ENCODE measurements around the gene FLCN. TPM values are rescaled to one million over a fixed set of nuclear protein-coding genes. Genes with fewer than 3 reads are reported as not detected.
A peak's percentile ranks its signal among the peaks of the same experiment; 100 is the strongest.
"Not testable (repeated sequence)": the region's sequence is repeated elsewhere in the genome, so short reads cannot be mapped to it uniquely, and the experiment has no call there.

Gene FLCN
- total RNA-seq, 2 experiments from 2014 or later, result 48.8 to 53.1 TPM

- CTCF ChIA-PET, result no interaction called here
- H3K4me1 Mint-ChIP-seq, result peaks cover 31% of the 10 kb centered on the region
- no peaks in the 10 kb centered on the region for H3K27me3 Mint-ChIP-seq
- POLR2A ChIA-PET, result interaction anchor here (2.6 to 6.3 kb wide), 2 partner anchors 14 to 27 kb away, joined by 12 to 49 read pairs; no protein-coding TSS in a partner anchor
- no peak overlapping the region for H3K27ac Mint-ChIP-seq
- H3K4me3 Mint-ChIP-seq, result no peak overlapping the region
- no peak for DNase-seq
- H3K9me3 Mint-ChIP-seq, result no peaks in the 10 kb centered on the region
- peaks cover 23% of the 10 kb centered on the region for H3K36me3 Mint-ChIP-seq (ENCODE audit: low read depth)
These were observed 33.7 kb downstream of the FLCN start for GRCh38 chr17:17203173-17203730.

GRCh38 chr17:17201907-17202306, 35.1 kb downstream of the FLCN start:
- CTCF ChIA-PET, result no interaction called here
- Mint-ChIP-seq H3K9me3 (no peaks in the 10 kb centered on the region), H3K36me3 (ENCODE audit: low read depth) (peaks cover 26% of the 10 kb centered on the region), H3K27me3 (no peaks in the 10 kb centered on the region), H3K4me1 (peaks cover 38% of the 10 kb centered on the region), H3K27ac (no peak overlapping the region), H3K4me3 (no peak overlapping the region)
- DNase-seq, result no peak
- POLR2A ChIA-PET, result interaction anchor here (1.2 to 6.3 kb wide), 2 partner anchors 13 to 24 kb away, joined by 4 to 49 read pairs; no protein-coding TSS in a partner anchor

GRCh38 chr17:17201271-17201670, 35.7 kb downstream of the FLCN start:
- peaks cover 26% of the 10 kb centered on the region for H3K36me3 Mint-ChIP-seq (ENCODE audit: low read depth)
- CTCF ChIA-PET, result interaction anchor here (1.2 to 1.3 kb wide), 2 partner anchors 15 to 25 kb away, joined by 3 to 5 read pairs; no protein-coding TSS in a partner anchor
- H3K27me3 Mint-ChIP-seq, result no peaks in the 10 kb centered on the region
- peaks cover 37% of the 10 kb centered on the region for H3K4me1 Mint-ChIP-seq
- H3K4me3 Mint-ChIP-seq, result no peak overlapping the region
- POLR2A ChIA-PET, result interaction anchor here (1.2 kb wide), 1 partner anchor 24 kb away, joined by 4 read pairs; no protein-coding TSS in a partner anchor
- H3K27ac Mint-ChIP-seq, result peak overlapping the region; percentile 19
- DNase-seq, result no peak
- no peaks in the 10 kb centered on the region for H3K9me3 Mint-ChIP-seq

- POLR2A ChIA-PET, result interaction anchor here (1.2 kb wide), 1 partner anchor 23 kb away, joined by 4 read pairs; no protein-coding TSS in a partner anchor
- CTCF ChIA-PET, result interaction anchor here (1.2 to 1.3 kb wide), 2 partner anchors 15 to 25 kb away, joined by 3 to 5 read pairs; no protein-coding TSS in a partner anchor
- H3K27ac Mint-ChIP-seq, result peak overlapping the region; percentile 19
- no peak for DNase-seq
- H3K4me3 Mint-ChIP-seq, result no peak overlapping the region
- peaks cover 26% of the 10 kb centered on the region for H3K36me3 Mint-ChIP-seq (ENCODE audit: low read depth)
- H3K4me1 Mint-ChIP-seq, result peaks cover 36% of the 10 kb centered on the region
- H3K9me3 Mint-ChIP-seq, result no peaks in the 10 kb centered on the region
- no peaks in the 10 kb centered on the region for H3K27me3 Mint-ChIP-seq
These were observed 36.1 kb downstream of the FLCN start for GRCh38 chr17:17200831-17201230.

- ChIA-PET CTCF (interaction anchor here (1.2 to 1.3 kb wide), 2 partner anchors 14 to 24 kb away, joined by 3 to 5 read pairs; no protein-coding TSS in a partner anchor), POLR2A (no interaction called here)
- Mint-ChIP-seq H3K9me3 (no peaks in the 10 kb centered on the region), H3K36me3 (ENCODE audit: low read depth) (peaks cover 26% of the 10 kb centered on the region), H3K27ac (no peak overlapping the region), H3K4me1 (peaks cover 31% of the 10 kb centered on the region), H3K27me3 (no peaks in the 10 kb centered on the region), H3K4me3 (no peak overlapping the region)
- no peak for DNase-seq
These were observed 36.7 kb downstream of the FLCN start for GRCh38 chr17:17200311-17200710.

GRCh38 chr17:17198281-17198680, 38.7 kb downstream of the FLCN start:
- POLR2A ChIA-PET, result no interaction called here
- H3K9me3 Mint-ChIP-seq, result no peaks in the 10 kb centered on the region
- DNase-seq, result no peak
- no peaks in the 10 kb centered on the region for H3K27me3 Mint-ChIP-seq
- CTCF ChIA-PET, result interaction anchor here (0.6 kb wide), 1 partner anchor 57 kb away, joined by 3 read pairs; no protein-coding TSS in a partner anchor
- H3K4me3 Mint-ChIP-seq, result no peak overlapping the region
- H3K27ac Mint-ChIP-seq, result no peak overlapping the region
- H3K4me1 Mint-ChIP-seq, result peaks cover 11% of the 10 kb centered on the region
- peaks cover 19% of the 10 kb centered on the region for H3K36me3 Mint-ChIP-seq (ENCODE audit: low read depth)

GRCh38 chr17:17196776-17197175, 40.2 kb downstream of the FLCN start:
- Mint-ChIP-seq H3K27ac (no peak overlapping the region), H3K4me1 (peaks cover 12% of the 10 kb centered on the region), H3K27me3 (no peaks in the 10 kb centered on the region), H3K9me3 (no peaks in the 10 kb centered on the region), H3K36me3 (ENCODE audit: low read depth) (peaks cover 9% of the 10 kb centered on the region), H3K4me3 (no peak overlapping the region)
- CTCF ChIA-PET, result interaction anchor here (1.3 to 1.5 kb wide), 3 partner anchors 9 to 13 kb away, joined by 3 to 4 read pairs (median 3); partner anchors contain the start of gene PLD6
- POLR2A ChIA-PET, result interaction anchor here (0.8 to 1.3 kb wide), 4 partner anchors 9 to 17 kb away, joined by 3 read pairs; no protein-coding TSS in a partner anchor
- no peak for DNase-seq

GRCh38 chr17:17195466-17195865, 41.5 kb downstream of the FLCN start:
- CTCF ChIA-PET, result interaction anchor here (1.3 kb wide), 1 partner anchor 54 kb away, joined by 3 read pairs; no protein-coding TSS in a partner anchor
- not testable (repeated sequence) for H3K4me3 Mint-ChIP-seq; H3K27ac Mint-ChIP-seq; H3K9me3 Mint-ChIP-seq; H3K36me3 Mint-ChIP-seq (ENCODE audit: low read depth); DNase-seq; H3K27me3 Mint-ChIP-seq
- H3K4me1 Mint-ChIP-seq, result peaks cover 12% of the 10 kb centered on the region
- POLR2A ChIA-PET, result interaction anchor here (1.0 kb wide), 1 partner anchor 9 kb away, joined by 3 read pairs; no protein-coding TSS in a partner anchor

- H3K9me3 Mint-ChIP-seq, result no peaks in the 10 kb centered on the region
- peaks cover 24% of the 10 kb centered on the region for H3K36me3 Mint-ChIP-seq (ENCODE audit: low read depth)
- H3K4me1 Mint-ChIP-seq, result peaks cover 12% of the 10 kb centered on the region
- no peak overlapping the region for H3K27ac Mint-ChIP-seq
- POLR2A ChIA-PET, result interaction anchor here (1.2 to 8.0 kb wide), 5 partner anchors 9 to 14 kb away, joined by 3 to 49 read pairs (median 7); partner anchors contain the start of gene PLD6
- no peak overlapping the region for H3K4me3 Mint-ChIP-seq
- no peak for DNase-seq
- CTCF ChIA-PET, result interaction anchor here (0.7 to 2.1 kb wide), 2 partner anchors 11 to 451 kb away, joined by 4 to 7 read pairs; no protein-coding TSS in a partner anchor
- H3K27me3 Mint-ChIP-seq, result no peaks in the 10 kb centered on the region
These were observed 45.0 kb downstream of the FLCN start for GRCh38 chr17:17191961-17192381.

- ChIA-PET POLR2A (interaction anchor here (1.2 to 8.0 kb wide), 5 partner anchors 8 to 14 kb away, joined by 3 to 49 read pairs (median 7); partner anchors contain the start of gene PLD6), CTCF (interaction anchor here (1.7 to 2.1 kb wide), 2 partner anchors 10 to 12 kb away, joined by 4 to 7 read pairs; no protein-coding TSS in a partner anchor)
- Mint-ChIP-seq H3K36me3 (ENCODE audit: low read depth) (peaks cover 26% of the 10 kb centered on the region), H3K27ac (no peak overlapping the region), H3K4me3 (no peak overlapping the region), H3K9me3 (no peaks in the 10 kb centered on the region), H3K4me1 (peaks cover 15% of the 10 kb centered on the region), H3K27me3 (no peaks in the 10 kb centered on the region)
- no peak for DNase-seq
These were observed 45.6 kb downstream of the FLCN start for GRCh38 chr17:17191346-17191792.

GRCh38 chr17:17190188-17190587, 46.8 kb downstream of the FLCN start:
- ChIA-PET CTCF (interaction anchor here (1.7 to 2.1 kb wide), 2 partner anchors 9 to 11 kb away, joined by 4 to 7 read pairs; no protein-coding TSS in a partner anchor), POLR2A (interaction anchor here (2.4 to 8.0 kb wide), 3 partner anchors 10 to 46 kb away, joined by 7 to 49 read pairs (median 8); partner anchors contain the start of genes FLCN and PLD6)
- no peaks in the 10 kb centered on the region for H3K9me3 Mint-ChIP-seq
- no peak overlapping the region for H3K27ac Mint-ChIP-seq
- no peak for DNase-seq
- H3K4me1 Mint-ChIP-seq, result peaks cover 27% of the 10 kb centered on the region
- no peaks in the 10 kb centered on the region for H3K27me3 Mint-ChIP-seq
- peaks cover 37% of the 10 kb centered on the region for H3K36me3 Mint-ChIP-seq (ENCODE audit: low read depth)
- no peak overlapping the region for H3K4me3 Mint-ChIP-seq

- ChIA-PET CTCF (no interaction called here), POLR2A (interaction anchor here (2.4 to 8.0 kb wide), 3 partner anchors 10 to 47 kb away, joined by 7 to 49 read pairs (median 8); partner anchors contain the start of genes FLCN and PLD6)
- Mint-ChIP-seq H3K4me3 (no peak overlapping the region), H3K36me3 (ENCODE audit: low read depth) (peaks cover 44% of the 10 kb centered on the region), H3K4me1 (peaks cover 33% of the 10 kb centered on the region), H3K27ac (no peak overlapping the region), H3K27me3 (no peaks in the 10 kb centered on the region), H3K9me3 (no peaks in the 10 kb centered on the region)
- no peak for DNase-seq
These were observed 47.4 kb downstream of the FLCN start for GRCh38 chr17:17189559-17189958.

GRCh38 chr17:17188586-17188985, 48.4 kb downstream of the FLCN start:
- no peaks in the 10 kb centered on the region for H3K9me3 Mint-ChIP-seq
- H3K27me3 Mint-ChIP-seq, result no peaks in the 10 kb centered on the region
- DNase-seq, result no peak
- H3K36me3 Mint-ChIP-seq (ENCODE audit: low read depth), result peaks cover 53% of the 10 kb centered on the region
- H3K4me3 Mint-ChIP-seq, result no peak overlapping the region
- H3K4me1 Mint-ChIP-seq, result peaks cover 43% of the 10 kb centered on the region
- no peak overlapping the region for H3K27ac Mint-ChIP-seq
- POLR2A ChIA-PET, result interaction anchor here (0.9 to 8.0 kb wide), 4 partner anchors 9 to 48 kb away, joined by 3 to 49 read pairs (median 6); partner anchors contain the start of genes FLCN and PLD6
- CTCF ChIA-PET, result interaction anchor here (0.6 to 0.8 kb wide), 3 partner anchors 9 to 46 kb away, joined by 3 read pairs; no protein-coding TSS in a partner anchor
